KOPT-K1 (cell line): ENCODE results near the gene STARD10.

Experiments
- H3K27ac ChIP-seq: fragments of 200-600 bp; sonication (generic); 2 replicates; pipeline ENCODE4 v1.5.1; 2016; ENCODE audit warnings: antibody characterized with exemption, mild to moderate bottlenecking, low read depth, low read length; ENCODE audit not compliant: poor library complexity, severe bottlenecking
- H3K36me3 ChIP-seq: fragments of 200-600 bp; sonication (generic); 2 replicates; pipeline ENCODE4 v1.5.1; 2017; ENCODE audit warnings: antibody characterized with exemption, mild to moderate bottlenecking, low read length, moderate library complexity; ENCODE audit not compliant: insufficient read depth
- H3K9me3 ChIP-seq: fragments of 200-600 bp; sonication (generic); 2 replicates; pipeline ENCODE4 v1.5.1; 2017; ENCODE audit warnings: antibody characterized with exemption, low read length, mild to moderate bottlenecking; ENCODE audit not compliant: insufficient read depth, poor library complexity, severe bottlenecking

Gene STARD10

GRCh38 chr11:72719551-72719950, 74.3 kb downstream of the STARD10 start:
- peaks cover 33% of the 10 kb centered on the region; the same call in 1 of the 2 replicates for H3K36me3 ChIP-seq
- no peak overlapping the region for H3K27ac ChIP-seq
- H3K9me3 ChIP-seq, result no peaks in the 10 kb centered on the region

DNA sequence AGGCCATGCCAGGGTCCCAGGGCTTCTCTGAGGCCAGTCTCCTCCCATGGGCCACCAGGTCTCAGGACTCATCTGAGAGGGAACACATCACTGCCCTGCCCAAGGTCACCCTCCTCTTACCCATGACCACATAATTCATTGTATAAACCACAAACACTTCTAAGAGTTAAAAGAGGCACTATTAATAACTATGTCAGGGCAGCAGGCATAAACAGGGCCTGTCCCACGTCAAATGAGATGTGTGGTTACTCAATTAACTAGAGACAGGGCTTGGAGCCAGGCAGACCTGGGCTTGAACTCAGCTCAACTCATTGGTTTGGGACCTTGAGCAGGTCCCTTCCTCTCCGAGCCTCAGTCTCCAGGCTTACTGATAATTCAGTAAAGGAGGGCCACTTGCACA, 74.7 kb downstream of the STARD10 start:
- H3K36me3 ChIP-seq, result peaks cover 33% of the 10 kb centered on the region; the same call in 1 of the 2 replicates
- H3K9me3 ChIP-seq, result no peaks in the 10 kb centered on the region
- no peak overlapping the region for H3K27ac ChIP-seq

- peaks cover 32% of the 10 kb centered on the region; the same call in 1 of the 2 replicates for H3K36me3 ChIP-seq
Measured at GRCh38 chr11:72718101-72718501, 75.7 kb downstream of the STARD10 start.

DNA sequence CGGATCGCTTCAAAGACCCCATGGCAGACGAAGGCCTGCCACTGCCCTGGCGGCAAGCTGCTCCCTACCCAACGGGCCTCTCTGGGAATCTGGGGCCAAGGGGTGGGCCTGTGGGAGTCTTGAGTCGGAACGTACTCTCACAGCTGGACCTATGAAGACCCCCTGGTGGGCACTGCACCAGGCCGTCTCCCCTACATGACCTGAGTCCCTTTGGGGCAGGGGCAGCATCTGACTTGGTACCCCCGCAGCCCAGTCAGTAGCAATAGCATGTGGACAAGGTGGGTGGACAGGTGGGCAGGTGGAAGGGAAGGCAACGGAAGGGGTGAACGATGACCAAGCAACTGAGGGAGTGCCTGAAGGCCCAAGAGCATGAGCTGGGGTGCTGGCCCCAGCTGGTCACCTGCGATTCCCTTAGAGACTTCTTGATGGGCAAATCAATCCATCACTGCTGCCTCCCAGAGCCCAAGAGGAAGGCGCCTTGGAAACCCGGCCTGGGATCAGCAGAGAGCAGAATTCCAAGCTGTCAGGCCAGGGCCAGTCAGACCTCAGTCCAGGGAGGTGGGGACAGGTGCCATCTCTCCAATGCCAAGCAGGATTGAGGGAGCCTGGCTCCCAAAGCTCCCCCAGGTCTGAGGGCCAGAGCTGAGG, 76.9 kb downstream of the STARD10 start:
- peaks cover 44% of the 10 kb centered on the region; the same call in 1 of the 2 replicates for H3K36me3 ChIP-seq
- H3K9me3 ChIP-seq, result no peaks in the 10 kb centered on the region
- H3K27ac ChIP-seq, result no peak overlapping the region

More at GRCh38 chr11:72718101-72718501, 75.7 kb downstream of the STARD10 start:
- no peaks in the 10 kb centered on the region for H3K9me3 ChIP-seq
- no peak overlapping the region for H3K27ac ChIP-seq

DNA sequence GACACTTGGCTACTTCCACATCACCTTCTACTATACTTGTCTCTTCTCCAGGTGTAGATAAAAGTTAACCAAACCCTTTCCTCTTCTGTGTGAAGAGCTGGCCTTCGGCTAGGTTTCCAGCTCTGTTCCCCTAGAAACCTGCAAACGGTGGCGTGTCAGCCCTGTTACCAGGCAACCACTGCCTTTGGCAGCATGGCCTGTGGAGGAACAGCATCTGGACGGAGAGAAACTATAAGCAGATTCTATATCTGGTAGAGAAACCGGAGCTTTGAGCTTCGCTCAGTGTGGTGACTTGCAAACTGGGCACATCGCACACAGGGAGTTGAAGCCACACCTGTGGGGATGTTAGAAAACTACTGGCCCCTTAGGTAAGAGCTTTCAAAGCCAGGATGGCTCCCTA, 77.6 kb downstream of the STARD10 start:
- Histone ChIP-seq H3K36me3 (peaks cover 50% of the 10 kb centered on the region), H3K27ac (no peak overlapping the region), H3K9me3 (no peaks in the 10 kb centered on the region)

DNA sequence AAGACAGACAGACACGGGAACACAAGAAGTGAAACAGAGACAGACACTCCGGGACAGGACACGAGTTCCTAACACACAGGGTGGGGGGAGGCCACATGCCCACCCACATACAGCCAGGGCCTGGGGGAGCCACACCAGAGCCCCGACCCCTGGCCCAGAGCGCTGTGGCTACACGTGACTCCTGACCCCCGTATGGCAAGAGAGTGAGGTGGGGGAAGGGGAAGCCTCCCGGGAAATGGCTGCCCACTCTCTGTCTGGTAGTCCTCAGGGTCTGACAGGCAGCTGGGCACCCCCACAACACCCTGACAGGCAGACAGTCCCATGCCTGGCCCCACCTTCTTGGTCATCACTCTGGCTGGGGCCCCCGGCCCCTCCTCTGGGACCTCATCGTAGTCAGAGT, 81.0 kb downstream of the STARD10 start:
- Histone ChIP-seq H3K27ac (no peak overlapping the region), H3K36me3 (peaks cover 73% of the 10 kb centered on the region), H3K9me3 (no peaks in the 10 kb centered on the region)

DNA sequence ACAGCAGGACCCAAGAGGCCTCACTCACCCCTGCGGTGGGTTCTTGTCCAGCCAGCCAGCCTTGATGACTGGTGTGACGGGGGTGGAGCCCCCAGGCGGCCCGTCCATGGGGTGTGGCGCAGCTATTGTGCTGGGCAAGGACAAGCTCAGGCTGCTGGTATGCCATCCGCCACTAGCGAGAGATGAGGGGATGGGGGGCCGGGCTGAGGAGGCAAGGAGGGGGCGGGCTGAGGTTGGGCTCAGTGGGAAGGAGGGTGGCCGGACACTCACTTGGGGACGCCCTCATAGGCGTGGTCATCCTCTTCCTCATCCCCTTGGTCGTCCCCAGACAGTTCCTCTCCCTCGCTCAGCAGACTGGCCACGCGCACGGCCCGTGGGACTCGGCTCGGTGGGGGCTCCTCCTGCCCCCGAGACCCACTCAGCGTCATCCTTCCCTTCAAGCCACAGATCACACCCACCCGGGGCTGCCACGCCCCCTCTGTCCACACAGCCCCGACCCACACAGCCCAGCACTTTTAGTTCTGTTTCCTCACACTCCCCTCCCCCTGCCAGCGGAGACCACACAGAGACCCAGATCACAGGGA, 81.6 kb downstream of the STARD10 start:
- Histone ChIP-seq H3K27ac (no peak overlapping the region), H3K9me3 (no peaks in the 10 kb centered on the region), H3K36me3 (peaks cover 73% of the 10 kb centered on the region)

- Histone ChIP-seq H3K36me3 (peaks cover 74% of the 10 kb centered on the region), H3K27ac (no peak overlapping the region), H3K9me3 (no peaks in the 10 kb centered on the region)
Measured at GRCh38 chr11:72711141-72711540, 82.7 kb downstream of the STARD10 start.

DNA sequence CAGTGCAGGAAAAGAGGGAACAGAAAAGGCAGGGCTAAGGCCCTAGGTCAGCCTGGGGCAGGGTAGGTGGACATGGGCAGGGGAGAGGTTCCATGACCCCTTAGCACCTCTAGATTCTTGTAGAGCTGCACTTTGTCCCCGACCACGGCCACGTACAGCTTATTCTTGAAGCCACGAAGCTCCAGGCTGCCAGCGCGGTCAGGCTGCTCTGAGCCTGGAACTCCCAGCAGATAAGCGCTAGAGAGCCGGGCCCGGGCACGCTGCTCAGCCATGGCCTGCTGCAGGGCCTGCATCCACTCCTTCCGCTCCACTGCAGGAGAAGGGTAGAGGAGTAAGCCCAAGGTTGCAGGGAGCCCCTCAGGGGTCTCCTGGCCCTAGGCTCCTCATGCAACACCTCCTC, 83.6 kb downstream of the STARD10 start:
- H3K27ac ChIP-seq, result no peak overlapping the region
- peaks cover 80% of the 10 kb centered on the region for H3K36me3 ChIP-seq
- H3K9me3 ChIP-seq, result no peaks in the 10 kb centered on the region

DNA sequence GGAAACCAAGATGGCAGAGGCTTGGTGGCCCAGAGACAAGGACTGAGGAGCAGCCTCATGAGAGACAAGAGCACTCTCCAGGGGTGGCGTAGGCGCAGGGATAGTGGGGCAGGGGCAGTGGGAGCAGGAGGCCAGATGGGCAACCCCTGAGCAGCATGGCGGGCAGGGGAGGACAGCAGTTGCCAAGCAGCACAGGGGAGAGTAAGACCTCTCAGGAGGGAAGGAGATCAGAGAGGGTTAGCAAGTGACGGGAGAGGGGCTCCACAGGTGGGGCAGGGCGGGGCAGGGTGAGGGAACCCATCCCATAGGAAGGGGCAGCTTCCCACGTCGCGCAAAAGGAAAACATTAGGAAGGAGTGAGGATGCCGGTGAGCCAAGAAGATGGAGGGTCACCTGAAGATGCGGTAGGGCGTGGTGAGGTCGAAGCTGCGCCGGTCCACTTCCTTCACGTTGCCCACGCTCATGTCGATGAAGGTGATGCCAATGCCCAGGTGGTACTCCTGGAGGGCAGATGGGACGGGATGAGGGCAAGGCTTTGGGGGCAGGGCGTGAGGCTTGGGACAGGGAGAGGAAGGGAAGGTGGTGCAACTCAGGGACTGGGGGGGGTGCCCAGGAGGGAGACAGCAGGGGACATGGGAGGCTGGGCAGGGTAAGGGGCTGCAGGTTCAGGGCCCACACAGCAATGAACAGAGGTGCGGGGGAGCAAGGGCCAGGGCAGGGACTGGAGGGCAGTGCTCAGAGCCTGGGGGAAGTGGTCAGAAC, 84.2 kb downstream of the STARD10 start:
- Histone ChIP-seq H3K36me3 (peaks cover 87% of the 10 kb centered on the region), H3K27ac (no peak overlapping the region), H3K9me3 (no peaks in the 10 kb centered on the region)

DNA sequence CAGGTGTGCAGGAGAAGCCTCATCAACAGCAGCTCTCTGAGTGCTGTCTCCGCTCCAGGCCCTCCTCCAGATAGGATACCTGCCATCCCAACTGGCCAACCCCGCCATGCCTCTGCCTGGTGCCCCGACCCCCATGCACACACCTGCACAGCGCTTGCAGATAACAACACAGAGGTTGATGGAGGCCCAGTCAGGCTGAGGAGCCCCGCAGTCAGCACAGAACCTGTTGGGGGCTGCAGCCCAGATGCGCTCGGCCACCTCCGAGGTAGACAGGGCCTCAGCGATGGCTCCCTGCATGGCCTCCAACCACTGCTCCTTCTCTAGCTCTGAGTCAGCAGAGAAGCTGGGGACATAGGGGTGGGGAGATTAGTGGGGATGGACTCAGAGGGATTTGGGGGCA, 86.8 kb downstream of the STARD10 start:
- Histone ChIP-seq H3K36me3 (peaks cover 96% of the 10 kb centered on the region), H3K9me3 (no peaks in the 10 kb centered on the region), H3K27ac (no peak overlapping the region)

DNA sequence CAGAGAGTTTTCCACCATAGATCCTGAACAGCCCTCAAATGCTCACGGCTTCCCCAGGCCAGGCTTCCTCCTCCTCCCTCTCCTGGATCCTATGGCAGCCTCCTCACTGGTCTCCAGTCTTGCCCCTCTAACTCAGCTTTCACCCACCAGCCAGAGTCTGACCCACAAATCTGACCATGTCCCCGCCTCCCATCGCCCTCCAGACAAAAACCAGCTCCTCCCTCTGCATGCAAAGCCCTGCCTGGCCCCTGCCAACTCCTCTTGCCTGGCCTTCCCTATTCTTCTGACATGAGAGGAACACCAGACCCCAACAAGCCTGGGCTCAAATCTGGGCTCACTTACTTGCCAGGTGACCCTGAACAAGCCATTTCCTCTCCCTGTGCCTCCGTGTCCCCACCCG, 87.3 kb downstream of the STARD10 start:
- H3K36me3 ChIP-seq, result peaks cover 96% of the 10 kb centered on the region
- H3K27ac ChIP-seq, result no peak overlapping the region
- H3K9me3 ChIP-seq, result no peaks in the 10 kb centered on the region

DNA sequence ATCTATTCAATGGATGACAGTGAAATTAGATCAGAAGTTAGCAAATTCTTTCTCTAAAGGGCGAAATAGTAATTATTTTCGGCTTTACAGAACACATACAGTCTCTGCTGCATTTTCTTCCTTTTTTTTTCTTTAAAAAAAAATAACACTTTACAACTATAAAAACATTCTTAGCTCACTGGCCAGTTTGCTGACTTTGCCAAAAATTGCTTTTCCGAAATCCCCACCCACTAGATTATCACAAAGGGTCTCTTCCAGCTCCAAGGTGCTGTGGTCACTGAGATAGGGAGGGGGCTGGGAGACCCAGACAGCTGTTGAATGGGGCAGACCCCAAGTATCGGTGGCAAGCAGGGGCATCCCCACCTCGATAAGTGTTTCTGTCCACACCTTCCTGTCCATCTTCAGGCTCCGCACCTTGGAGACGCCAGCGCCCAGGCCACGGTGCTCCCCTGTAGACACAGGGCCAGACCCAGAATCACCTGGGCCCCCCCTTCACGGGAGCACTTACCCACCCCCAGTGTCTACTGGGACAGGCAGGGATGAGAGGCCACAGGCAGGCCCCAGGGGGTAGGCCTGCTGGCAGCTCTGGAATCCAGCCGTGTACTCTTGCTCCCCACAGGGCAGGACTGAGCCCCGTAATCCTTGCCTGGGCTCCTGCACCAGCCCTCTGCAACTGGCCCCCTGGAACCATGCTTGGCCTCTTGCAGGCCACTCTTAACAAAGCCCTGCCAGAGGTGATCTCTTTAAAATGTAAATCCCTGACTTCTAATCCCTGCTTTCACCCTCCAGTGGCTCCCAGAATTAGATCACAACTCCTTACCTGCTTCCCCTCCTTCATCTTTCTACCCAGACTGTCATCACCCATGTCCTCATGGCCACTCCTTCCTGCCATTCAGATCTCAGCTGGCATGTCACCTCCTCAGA, 88.1 kb downstream of the STARD10 start:
- Histone ChIP-seq H3K27ac (no peak overlapping the region), H3K9me3 (no peaks in the 10 kb centered on the region), H3K36me3 (peaks cover 96% of the 10 kb centered on the region)

GRCh38 chr11:72704783-72705265, 89.0 kb downstream of the STARD10 start:
- no peaks in the 10 kb centered on the region for H3K9me3 ChIP-seq
- peaks cover 96% of the 10 kb centered on the region for H3K36me3 ChIP-seq
- no peak overlapping the region for H3K27ac ChIP-seq
